GM18519 (cell line): ENCODE data around the gene RNF181.
"Not testable (repeated sequence)": the region's sequence is repeated elsewhere in the genome, so short reads cannot be mapped to it uniquely, and the experiment has no call there.

Experiments used
- ATAC-seq: cut with Tn5 transposase; IDR thresholded peaks from one replicate; pipeline ENCODE4 v1.9.1; 2021; ENCODE audit warnings: mild to moderate bottlenecking, moderate library complexity; ENCODE audit not compliant: unreplicated experiment, low FRiP score

Gene RNF181

DNA sequence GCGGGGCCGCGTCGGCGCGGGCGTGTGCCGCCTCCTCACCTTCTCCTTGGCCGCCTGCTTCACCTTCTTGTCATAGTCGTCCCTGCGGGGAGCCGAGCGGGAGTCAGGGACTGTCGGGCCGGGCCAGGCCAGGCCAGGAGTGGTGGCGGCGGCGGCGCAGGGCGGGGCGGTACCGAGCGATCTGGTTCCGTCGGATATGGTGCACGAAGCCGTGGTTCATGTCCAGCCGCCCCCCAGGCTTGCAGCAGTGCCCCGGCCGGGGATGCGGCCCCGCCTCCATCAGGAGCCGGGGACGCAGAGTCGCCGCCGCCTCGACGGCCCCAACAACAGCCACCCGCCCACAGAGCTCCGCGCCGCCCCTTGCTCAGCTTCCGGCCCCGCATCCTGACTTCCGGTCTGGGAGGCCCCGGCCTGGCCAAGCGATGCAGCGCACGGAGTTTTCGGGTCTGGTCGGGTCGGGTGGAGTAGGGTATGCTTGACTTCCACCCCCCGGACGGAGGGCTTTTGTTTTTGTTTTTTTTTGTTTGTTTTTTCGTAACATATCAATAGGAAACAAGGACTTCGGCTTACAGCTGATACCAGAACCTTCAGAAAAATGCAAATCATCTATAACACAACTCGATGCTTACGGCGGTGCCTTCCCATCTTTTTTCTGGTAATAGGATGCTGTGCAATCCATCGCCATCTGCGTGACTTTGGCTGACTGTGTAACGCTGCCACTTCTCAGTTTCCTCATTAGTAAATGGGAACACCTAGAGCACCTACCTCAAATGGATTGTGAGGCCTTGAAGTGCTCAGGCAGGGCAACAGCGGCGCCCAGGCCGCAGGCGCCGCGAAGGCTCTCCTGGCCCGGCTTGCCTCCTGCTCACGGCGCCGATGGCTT lies 16.4 kb downstream of the RNF181 start, which contains the start of gene C2orf68:
TSS of gene C2orf68 (minus strand) at position 362 of the 883 bp plus-strand sequence. CDS start at position 280, 82 bp downstream.
- peak; percentile 51 for ATAC-seq

DNA sequence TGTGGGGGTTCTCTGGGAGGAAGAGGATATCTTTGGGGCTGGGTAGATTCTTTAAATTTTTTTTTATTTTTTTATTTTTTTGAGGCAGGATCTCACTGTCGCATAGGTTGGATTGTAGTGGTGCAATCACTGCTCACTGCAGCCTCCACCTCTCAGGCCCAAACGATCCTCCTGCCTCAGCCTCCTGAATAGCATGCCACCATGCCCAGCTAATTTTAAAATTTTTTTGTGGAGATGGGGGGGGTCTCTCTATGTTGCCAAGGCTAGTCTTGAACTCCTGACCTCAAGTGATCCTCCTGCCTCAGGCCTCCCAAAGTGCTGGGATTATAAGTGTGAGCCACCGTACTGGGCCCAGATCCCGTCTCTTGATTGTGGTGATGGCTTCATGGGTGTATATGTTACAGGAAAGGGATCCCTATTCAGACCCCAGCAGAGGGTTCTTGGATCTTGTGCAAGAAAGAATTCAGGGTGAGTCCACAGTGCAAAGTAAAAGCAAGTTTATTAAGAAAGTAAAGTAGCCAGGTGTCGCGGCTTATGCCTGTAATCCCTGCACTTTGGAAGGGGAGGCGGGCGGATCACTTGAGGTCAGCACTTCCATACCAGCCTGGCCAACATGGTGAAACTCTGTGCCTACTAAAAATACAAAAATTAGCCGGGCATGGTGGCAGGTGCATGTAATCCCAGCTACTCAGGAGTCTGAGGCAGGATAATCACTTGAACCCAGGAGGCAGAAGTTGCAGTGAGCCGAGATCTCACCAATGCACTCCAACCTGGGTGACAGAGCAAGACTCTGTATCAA lies 18.4 kb downstream of the RNF181 start:
- ATAC-seq: no peak

DNA sequence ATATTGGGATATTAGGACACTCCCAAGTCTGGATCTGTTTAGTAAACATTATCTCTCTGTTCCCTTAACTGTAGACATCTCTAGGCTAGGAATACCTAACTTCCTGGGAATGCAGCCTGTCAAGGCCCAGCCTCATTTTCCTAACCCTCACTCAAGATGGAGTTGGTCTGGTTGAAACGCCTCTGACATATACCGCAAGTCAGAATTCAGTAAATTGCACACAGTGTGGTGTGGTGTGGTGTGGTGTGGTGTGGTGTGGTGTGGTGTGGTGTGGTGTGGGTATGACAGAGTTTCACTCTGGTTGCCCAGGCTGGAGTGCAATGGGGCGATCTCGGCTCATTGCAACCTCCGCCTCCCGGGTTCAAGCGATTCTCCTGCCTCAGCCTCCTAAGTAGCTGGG lies 19.2 kb downstream of the RNF181 start:
- not testable (repeated sequence) for ATAC-seq

DNA sequence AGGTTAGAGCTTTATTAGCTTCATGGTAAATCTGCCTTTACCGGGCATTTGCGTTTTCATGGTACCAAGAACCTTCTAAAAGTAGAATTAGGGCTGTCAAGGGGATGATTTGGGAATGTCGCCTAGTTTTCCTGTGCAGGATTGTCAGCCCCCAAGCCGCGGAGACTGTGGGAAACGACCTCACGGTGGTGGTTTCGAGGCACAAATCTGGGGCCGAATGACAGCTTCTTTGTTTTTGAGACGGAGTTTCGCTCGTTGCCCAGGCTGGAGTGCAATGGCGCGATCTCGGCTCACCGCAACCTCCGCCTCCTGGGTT lies 19.8 kb downstream of the RNF181 start:
- ATAC-seq: no peak

DNA sequence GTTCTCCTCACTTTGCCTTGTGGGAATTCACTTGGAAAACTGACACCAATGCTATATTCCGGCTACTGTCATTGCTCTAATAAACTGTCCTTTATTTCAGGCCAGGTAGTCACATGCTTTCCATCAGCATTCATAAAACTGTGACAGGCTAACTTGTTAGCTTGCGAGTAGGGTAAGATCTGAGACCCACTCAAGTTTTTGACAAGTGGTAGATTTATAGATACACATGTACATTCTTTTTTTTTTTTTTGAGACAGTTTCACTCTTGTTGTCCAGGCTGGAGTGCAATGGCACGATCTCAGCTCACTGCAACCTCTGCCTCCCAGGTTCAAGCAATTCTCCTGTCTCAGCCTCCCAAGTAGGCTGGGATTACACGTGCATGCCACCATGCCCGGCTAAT lies 22.2 kb downstream of the RNF181 start:
- ATAC-seq: not testable (repeated sequence)

DNA sequence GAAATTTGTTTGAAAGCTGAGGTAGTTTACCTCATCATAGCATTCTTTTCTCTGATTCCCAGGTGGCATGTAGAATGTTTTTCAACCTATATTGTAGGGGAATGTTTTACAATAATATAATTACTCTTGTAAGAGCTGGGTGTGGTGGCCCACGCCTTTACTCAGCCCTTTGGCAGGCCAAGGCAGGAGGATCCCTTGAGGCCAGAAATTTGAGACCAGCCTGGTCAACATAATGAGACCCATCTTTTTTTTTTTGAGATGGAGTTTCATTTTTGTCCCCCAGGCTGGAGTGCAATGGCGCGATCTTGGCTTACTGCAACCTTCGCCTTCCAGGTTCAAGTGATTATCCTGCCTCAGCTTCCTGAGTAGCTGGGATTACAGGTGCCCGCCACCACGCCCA lies 24.1 kb downstream of the RNF181 start:
- no peak for ATAC-seq

DNA sequence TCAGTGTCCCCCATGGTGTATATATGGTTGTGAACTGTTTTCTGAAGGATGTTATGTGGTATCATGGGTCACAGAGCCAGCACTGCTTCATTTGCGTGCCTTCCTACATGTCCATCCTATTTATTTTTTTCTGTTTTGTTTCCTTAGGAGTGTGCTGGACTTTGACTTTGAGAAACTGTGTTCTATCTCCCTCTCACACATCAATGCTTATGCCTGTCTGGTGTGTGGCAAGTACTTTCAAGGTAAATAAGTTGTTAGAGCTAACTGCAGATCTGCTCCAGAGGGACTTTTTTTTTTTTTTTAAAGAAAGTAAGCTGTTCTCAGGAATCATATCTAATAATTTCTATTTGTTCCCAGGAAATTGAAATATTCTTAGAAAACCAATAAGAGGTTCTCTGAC lies 25.8 kb downstream of the RNF181 start:
- no peak for ATAC-seq

DNA sequence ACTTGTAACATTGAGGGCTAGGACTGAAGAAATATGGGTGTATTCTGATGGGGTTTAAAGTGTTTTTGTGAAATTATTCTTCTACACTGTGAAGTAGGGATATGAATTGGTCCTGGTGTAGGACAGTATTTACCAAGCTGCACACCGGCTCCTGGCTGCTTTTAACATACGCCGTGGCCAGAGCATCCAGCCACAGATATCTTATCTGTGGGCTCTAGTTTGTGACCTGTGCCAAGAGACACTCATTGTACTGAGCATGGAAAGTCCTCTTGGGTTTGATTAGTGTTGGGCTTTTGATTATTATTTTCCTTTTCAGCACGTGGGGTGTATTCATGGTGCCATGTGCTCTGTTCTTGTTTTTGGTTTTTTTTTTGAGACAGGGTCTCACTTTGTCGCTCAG lies 28.4 kb downstream of the RNF181 start:
- no peak for ATAC-seq

DNA sequence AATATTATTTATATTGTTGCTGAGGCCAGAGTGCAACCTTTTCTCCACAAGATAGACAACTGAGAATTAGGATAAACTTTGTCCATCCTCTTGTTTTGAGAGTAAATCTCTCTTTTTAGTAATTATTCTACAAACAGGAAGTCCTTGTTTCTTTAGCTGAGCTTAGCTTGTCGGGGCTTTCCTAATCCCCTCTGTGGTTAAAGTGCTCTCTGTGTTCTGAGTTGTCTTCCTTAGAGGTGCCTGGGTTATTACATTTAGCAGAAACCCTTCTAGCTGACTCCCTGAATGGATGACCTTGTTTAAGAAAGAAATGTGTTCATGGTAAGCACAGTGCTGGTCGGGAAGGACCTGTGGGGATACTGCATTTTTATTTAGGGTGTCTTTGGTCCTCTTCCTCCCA lies 33.1 kb downstream of the RNF181 start:
- no peak for ATAC-seq

DNA sequence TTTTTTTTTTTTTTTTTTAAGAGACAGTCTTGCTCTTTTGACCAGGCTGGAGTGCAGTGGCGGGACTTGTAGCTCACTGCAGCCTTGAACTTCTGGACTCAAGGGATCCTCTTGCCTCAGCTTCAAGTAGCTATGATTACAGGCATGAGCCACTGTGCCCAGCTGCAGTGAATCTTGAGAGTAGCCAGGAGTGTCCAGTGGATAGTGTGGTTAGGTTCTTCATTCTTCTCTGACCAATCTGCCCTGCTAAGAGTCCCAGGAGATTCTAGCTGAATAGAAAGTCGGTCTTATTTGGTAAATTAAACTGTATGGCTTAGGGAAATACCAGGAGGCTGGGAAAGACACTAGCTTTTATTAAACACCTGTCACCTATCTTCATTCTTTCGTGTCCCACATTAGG lies 35.8 kb downstream of the RNF181 start:
- ATAC-seq: no peak

DNA sequence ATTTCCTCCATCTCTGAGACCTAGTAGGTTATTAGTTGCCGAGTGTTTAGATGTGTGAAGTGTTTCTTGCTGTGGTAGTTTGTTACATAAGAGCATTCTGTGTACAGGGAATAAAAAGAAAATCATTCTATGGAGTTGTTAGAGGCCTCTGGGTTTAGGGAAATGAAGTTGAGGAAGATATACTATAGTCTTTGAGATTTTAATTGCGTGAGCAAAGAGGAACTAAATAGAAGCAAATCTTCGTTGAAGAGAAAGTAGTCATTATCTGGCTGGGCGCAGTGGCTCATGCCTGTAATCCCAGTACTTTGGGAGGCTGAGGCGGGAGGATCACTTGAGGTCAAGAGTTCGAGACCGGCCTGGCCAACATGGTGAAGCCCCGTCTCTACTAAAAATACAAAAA lies 39.5 kb downstream of the RNF181 start:
- no peak for ATAC-seq

DNA sequence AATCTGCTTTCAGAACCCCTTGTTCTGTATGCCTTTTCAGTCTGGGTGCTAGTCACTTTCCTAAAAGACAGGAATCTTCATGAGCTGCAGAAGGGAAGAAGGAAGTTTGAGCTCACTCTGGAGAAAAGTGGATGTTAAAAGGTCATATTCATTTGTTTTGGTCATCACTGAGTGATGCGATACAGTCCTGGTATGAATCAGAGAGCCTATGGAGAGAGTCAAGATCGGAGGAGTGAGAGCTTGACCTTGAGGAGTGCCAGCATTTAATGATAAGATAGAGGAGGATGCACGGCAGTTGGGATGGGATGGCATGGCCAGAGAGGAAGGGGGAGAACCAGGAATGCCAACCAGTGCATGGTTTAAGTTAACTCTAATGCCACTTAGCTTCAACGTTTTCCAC lies 40.1 kb downstream of the RNF181 start:
- no peak for ATAC-seq

DNA sequence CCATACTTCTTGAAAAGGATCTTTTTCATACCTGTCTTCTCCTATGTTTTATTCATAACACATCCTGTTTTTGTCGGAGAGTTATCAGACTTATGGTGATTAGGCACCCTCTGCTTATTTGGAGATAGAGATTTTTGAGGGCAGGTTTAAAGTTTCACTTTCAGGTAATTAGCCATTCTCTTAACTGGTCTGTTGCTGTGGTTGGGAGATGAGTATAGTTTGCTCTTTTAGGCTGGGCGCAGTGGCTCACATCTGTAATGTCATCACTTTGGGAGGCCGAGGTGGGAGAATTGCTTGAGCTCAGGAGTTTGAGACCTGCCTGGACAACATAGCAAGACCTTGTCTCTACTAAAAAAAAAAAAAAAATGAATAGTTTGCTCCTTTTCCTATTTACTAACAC lies 47.2 kb downstream of the RNF181 start:
- ATAC-seq: no peak

DNA sequence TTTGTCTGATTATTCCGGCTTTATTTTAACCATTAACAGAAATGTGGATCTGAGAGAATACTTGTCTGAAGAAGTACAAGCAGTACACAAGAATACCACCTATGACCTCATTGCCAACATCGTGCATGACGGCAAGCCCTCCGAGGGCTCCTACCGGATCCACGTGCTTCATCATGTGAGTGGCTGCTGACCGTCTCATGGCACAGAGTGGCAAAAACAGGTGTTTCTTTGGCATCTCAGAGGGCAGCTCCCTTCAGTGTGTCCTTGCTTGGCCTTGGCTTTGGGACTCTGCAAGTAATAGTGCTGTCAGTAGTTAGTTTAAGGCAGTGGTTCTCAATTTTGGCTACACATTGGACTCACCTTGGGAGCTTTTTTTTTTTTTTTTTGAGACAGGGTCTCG lies 49.4 kb downstream of the RNF181 start:
- no peak for ATAC-seq

DNA sequence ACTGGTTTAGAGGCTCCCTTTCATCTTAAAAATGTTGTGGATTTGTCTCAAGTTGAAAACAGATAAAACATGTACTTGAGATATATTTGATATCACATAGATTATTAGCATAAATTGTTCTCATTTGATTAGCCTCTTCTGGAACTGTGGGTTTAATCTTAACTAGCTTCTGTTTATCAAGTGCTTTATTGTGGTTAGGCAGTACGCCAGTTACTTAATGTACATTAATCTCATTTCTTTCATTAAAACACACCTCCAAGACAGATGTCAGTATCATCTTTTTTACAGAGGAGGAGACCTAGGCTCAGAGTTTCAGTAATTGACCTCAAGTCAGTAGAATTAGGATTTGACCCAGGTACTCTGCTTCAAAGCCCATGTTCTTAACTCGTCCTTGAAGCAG lies 50.6 kb downstream of the RNF181 start:
- no peak for ATAC-seq
